Measurements from ENCODE around the gene LGR5.

- TF ChIP-seq CTCF (IDR thresholded peaks at IDR 0.05) (no peak), POLR2A (IDR thresholded peaks at IDR 0.05) (no peak)
These were observed 22.4 kb upstream of the LGR5 start for GRCh38 chr12:71417181-71417580.

Measured in uterus (tissue), 2 donors.